Activated B cell treated with CpG ODN at 0.5 μM for 24 hours (primary cell): ENCODE measurements around the gene CEMIP. TPM values are rescaled to one million over a fixed set of nuclear protein-coding genes. Genes with fewer than 3 reads are reported as not detected.

ENCODE experiments used
- ATAC-seq: fragments of 200-7000 bp; cut with Tn5 transposase; one replicate; pipeline ENCODE4 v1.10.0; 2021; ENCODE audit warnings: low read depth, mild to moderate bottlenecking, moderate library complexity
- CTCF ChIA-PET: fragments of 350-600 bp; sonication (Branson Sonifier 250); formaldehyde crosslinking; loops from one replicate; lab custom pipeline; 2021; ENCODE audit warnings: antibody characterized with exemption; lab: Charles Lee
- POLR2A ChIA-PET: fragments of 350-600 bp; sonication (Branson Sonifier 250); formaldehyde crosslinking; loops from one replicate; lab custom pipeline; 2021; ENCODE audit warnings: antibody characterized with exemption; lab: Charles Lee
- DNase-seq: peaks from one replicate; pipeline ENCODE4 v3.0.0; 2022
- H3K27ac Mint-ChIP-seq: one replicate; pipeline ENCODE4 v1.8.0; 2020; ENCODE audit warnings: mixed read lengths
- H3K27me3 Mint-ChIP-seq: one replicate; pipeline ENCODE4 v1.8.0; 2021; ENCODE audit warnings: mixed read lengths
- H3K36me3 Mint-ChIP-seq: one replicate; pipeline ENCODE4 v1.8.0; 2021; ENCODE audit warnings: low read depth, mixed read lengths
- H3K4me1 Mint-ChIP-seq: one replicate; pipeline ENCODE4 v1.8.0; 2021; ENCODE audit warnings: mixed read lengths
- H3K4me3 Mint-ChIP-seq: one replicate; pipeline ENCODE4 v1.8.0; 2020; ENCODE audit warnings: mild to moderate bottlenecking, mixed read lengths
- H3K9me3 Mint-ChIP-seq: one replicate; pipeline ENCODE4 v1.8.0; 2020; ENCODE audit warnings: mixed read lengths
- intact Hi-C: fragments of 100-400 bp; cut with micrococcal nuclease; formaldehyde crosslinking; loops from one replicate; pipeline ENCODE4 v1.15.1; 2024
- total RNA-seq: library from RNA; stranded (reverse); gene quantifications from 2 replicates; pipeline ENCODE4 v1.2.3, GENCODE V29; 2022
- TF ChIP-seq, protein P1 (sequence below): fragments of 200-600 bp; IDR thresholded peaks from one replicate; pipeline ENCODE4 v1.8.0; 2022; ENCODE audit warnings: antibody characterized with exemption, mild to moderate bottlenecking

The CEMIP gene
- total RNA-seq, 1 donor from 2014 or later: not detected

DNA sequence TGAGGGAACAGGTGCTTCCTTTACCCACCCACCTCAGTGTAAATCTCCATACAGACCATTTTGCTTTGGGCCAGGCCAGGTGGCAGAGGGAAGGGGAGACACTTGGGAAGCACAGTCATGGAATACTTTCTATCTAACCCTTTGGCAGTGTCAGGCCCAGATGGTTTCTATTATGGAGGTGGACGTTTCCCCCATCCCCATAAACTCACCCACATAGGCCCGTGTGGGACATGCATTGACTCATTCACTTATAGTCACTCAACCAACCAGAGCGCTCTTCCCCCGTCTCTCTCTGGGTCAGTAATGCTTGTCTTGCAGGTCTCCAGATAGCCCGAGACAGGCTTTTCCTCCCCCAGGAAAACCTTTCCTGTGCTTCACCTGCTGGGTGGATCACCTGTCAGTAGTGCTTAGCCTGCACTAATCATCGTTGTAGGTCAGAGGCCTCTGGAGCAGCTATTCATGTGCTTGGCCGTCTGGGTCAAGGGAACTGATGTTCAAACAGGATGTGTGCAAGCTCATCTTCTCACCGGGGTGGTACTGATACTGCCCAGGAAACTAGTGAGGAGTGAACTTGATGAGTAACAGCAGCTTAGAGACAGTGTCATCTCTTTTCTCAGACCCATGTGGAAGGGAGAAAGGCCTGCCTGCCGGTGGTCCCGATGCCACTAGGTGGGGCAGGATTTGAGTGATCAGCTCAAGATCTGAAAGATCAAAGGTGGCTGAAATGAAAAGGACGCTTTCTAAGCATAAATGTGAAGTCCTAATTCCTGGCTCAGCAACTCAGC, 67.1 kb downstream of the CEMIP start:
- POLR2A ChIA-PET: no interaction called here
- TF ChIP-seq, protein P1, sequence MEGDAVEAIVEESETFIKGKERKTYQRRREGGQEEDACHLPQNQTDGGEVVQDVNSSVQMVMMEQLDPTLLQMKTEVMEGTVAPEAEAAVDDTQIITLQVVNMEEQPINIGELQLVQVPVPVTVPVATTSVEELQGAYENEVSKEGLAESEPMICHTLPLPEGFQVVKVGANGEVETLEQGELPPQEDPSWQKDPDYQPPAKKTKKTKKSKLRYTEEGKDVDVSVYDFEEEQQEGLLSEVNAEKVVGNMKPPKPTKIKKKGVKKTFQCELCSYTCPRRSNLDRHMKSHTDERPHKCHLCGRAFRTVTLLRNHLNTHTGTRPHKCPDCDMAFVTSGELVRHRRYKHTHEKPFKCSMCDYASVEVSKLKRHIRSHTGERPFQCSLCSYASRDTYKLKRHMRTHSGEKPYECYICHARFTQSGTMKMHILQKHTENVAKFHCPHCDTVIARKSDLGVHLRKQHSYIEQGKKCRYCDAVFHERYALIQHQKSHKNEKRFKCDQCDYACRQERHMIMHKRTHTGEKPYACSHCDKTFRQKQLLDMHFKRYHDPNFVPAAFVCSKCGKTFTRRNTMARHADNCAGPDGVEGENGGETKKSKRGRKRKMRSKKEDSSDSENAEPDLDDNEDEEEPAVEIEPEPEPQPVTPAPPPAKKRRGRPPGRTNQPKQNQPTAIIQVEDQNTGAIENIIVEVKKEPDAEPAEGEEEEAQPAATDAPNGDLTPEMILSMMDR: no peak
- no peak overlapping the region for H3K27ac Mint-ChIP-seq
- H3K27me3 Mint-ChIP-seq: peaks cover 19% of the 10 kb centered on the region
- CTCF ChIA-PET: no interaction called here
- H3K4me1 Mint-ChIP-seq: no peaks in the 10 kb centered on the region
- intact Hi-C loops: no loop called here
- no peak overlapping the region for H3K4me3 Mint-ChIP-seq
- DNase-seq (no peak), ATAC-seq (no peak)
- no peaks in the 10 kb centered on the region for H3K9me3 Mint-ChIP-seq
- H3K36me3 Mint-ChIP-seq: no peaks in the 10 kb centered on the region

DNA sequence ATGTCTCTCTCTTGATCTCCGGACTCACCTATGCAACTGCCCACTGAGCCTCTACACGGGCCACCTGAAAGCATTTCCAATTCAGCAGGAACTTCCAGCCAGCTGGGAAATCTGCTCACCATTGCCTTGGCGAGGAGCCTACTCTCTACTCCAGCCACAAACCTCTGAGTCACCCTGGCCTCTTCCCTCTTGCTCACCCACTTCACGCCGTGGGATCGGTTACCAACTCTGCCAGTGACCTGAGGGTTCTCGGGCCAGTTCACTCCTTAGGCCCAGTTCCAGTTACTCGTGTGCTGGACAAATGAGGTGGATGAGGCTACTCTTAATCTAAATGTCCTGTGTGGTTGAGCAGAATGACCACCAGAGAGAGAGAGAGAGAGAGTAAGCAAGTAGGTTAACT, 70.1 kb downstream of the CEMIP start:
- ChIA-PET POLR2A (no interaction called here), CTCF (no interaction called here)
- intact Hi-C loops: no loop called here
- Mint-ChIP-seq H3K27me3 (peaks cover 14% of the 10 kb centered on the region), H3K9me3 (no peaks in the 10 kb centered on the region), H3K27ac (no peak overlapping the region), H3K4me1 (no peaks in the 10 kb centered on the region), H3K36me3 (no peaks in the 10 kb centered on the region), H3K4me3 (no peak overlapping the region)
- no peak for ATAC-seq
- no peak for DNase-seq
- TF ChIP-seq, protein P1: no peak

DNA sequence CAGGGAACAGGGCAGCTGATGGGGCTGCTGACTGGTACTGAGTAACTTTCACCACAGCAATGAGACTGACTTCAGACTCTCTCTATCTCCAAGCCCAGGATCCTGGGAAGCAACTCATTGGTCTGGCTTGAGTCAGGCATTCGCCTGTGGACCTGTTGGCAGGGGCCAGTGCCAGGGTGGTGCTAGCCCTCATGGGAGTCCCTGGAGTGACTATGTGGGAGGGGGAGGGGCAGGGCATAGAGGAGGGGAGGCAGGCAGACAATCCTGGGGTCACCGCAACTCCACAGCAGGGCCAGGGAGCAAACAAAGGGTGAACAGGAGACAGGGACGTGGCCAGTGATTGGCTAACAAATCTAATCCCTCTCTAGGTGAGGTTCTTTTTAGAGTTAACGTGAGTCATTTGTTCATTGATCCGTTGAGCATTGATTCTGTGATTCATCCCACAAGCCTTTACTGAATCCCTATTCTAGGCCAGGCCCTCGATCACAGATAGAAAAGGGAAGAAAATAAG, 71.8 kb downstream of the CEMIP start:
- ATAC-seq (no peak), DNase-seq (no peak)
- Mint-ChIP-seq H3K36me3 (no peaks in the 10 kb centered on the region), H3K4me3 (no peak overlapping the region), H3K4me1 (no peaks in the 10 kb centered on the region), H3K27me3 (peaks cover 12% of the 10 kb centered on the region), H3K9me3 (no peaks in the 10 kb centered on the region), H3K27ac (no peak overlapping the region)
- CTCF ChIA-PET: no interaction called here
- TF ChIP-seq, protein P1: no peak
- POLR2A ChIA-PET: no interaction called here
- intact Hi-C loops: no loop called here

DNA sequence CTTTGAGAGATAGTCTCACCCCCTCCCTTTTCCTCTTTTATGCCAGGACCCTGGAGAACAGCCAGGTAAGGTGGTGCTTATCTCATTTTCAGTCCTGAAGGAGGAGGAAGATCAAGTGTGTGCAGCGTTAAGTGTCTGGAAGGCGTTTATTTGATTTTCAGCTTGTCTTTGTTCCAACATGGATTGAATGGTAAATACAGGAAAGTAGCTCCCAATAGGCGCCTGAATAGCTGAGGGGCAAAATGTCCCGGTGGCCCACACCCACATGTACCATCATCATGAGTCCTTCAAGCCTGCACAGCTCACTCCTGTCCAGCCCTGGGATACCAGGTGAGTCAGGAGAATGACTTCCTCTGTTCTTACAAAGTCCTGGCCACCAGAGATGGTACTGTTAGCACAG, 73.5 kb downstream of the CEMIP start:
- H3K27ac Mint-ChIP-seq: no peak overlapping the region
- H3K4me1 Mint-ChIP-seq: no peaks in the 10 kb centered on the region
- ChIA-PET CTCF (no interaction called here), POLR2A (no interaction called here)
- DNase-seq: no peak
- no peak overlapping the region for H3K4me3 Mint-ChIP-seq
- TF ChIP-seq, protein P1: no peak
- ATAC-seq: no peak
- intact Hi-C loops: no loop called here
- H3K36me3 Mint-ChIP-seq: no peaks in the 10 kb centered on the region
- H3K9me3 Mint-ChIP-seq: no peaks in the 10 kb centered on the region
- H3K27me3 Mint-ChIP-seq: peaks cover 10% of the 10 kb centered on the region

DNA sequence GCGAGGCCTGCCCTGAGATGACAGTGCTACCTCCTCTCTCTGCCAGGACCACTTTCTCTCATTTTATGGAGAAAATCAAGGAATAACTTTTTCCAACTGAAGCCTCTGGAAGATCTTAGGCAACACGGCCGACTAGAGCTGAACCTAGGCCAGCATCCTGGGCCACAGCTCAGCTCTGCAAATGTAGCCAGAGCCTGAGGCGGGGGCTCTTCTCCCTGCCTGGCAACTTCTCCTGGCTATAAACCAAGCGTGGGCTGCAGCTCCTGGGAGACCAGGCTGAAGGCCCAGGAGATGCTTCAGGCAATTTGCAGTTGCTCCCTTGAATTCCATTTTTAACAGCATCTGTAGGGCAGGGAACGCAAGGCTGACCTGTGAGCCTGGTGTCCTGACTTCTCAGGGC, 74.9 kb downstream of the CEMIP start:
- ChIA-PET POLR2A (no interaction called here), CTCF (no interaction called here)
- ATAC-seq: no peak
- no peak for DNase-seq
- TF ChIP-seq, protein P1: no peak
- Mint-ChIP-seq H3K27me3 (peaks cover 8% of the 10 kb centered on the region), H3K9me3 (no peaks in the 10 kb centered on the region), H3K4me1 (no peaks in the 10 kb centered on the region), H3K27ac (no peak overlapping the region), H3K4me3 (no peak overlapping the region), H3K36me3 (no peaks in the 10 kb centered on the region)
- intact Hi-C loops: no loop called here
